ENCODE measurements around the gene IQCM.

Gene IQCM

GRCh38 chr4:149409146-149409545 lies 406.5 kb downstream of the IQCM start:
- TF ChIP-seq CTCF (IDR thresholded peaks at IDR 0.05; ENCODE audit: control insufficient read depth, extremely low read depth, insufficient read depth): no peak
- H3K4me3 ChIP-seq (ENCODE audit: low read depth, low read length): no peak overlapping the region
- DNase-seq (ENCODE audit: low read depth): no peak

GRCh38 chr4:149404143-149404542 lies 411.5 kb downstream of the IQCM start:
- H3K4me3 ChIP-seq (ENCODE audit: low read depth, low read length): no peak overlapping the region
- no peak for TF ChIP-seq CTCF (IDR thresholded peaks at IDR 0.05; ENCODE audit: control insufficient read depth, extremely low read depth, insufficient read depth)
- DNase-seq (ENCODE audit: low read depth): no peak

GRCh38 chr4:149403081-149403480 lies 412.6 kb downstream of the IQCM start:
- no peak for TF ChIP-seq CTCF (IDR thresholded peaks at IDR 0.05; ENCODE audit: control insufficient read depth, extremely low read depth, insufficient read depth)
- DNase-seq (ENCODE audit: low read depth): no peak
- no peak overlapping the region for H3K4me3 ChIP-seq (ENCODE audit: low read depth, low read length)

GRCh38 chr4:149398993-149399392 lies 416.6 kb downstream of the IQCM start:
- no peak overlapping the region for H3K4me3 ChIP-seq (ENCODE audit: low read depth, low read length)
- DNase-seq (ENCODE audit: low read depth): no peak

GRCh38 chr4:149370785-149371420 lies 444.7 kb downstream of the IQCM start:
- peak; percentile 60 for DNase-seq (ENCODE audit: low read depth)
- TF ChIP-seq CTCF (IDR thresholded peaks at IDR 0.05; ENCODE audit: control insufficient read depth, extremely low read depth, insufficient read depth): peak; percentile 60
- H3K4me3 ChIP-seq (ENCODE audit: low read depth, low read length): no peak overlapping the region

More at GRCh38 chr4:149398993-149399392, 416.6 kb downstream of the IQCM start:
- no peak for TF ChIP-seq CTCF (IDR thresholded peaks at IDR 0.05; ENCODE audit: control insufficient read depth, extremely low read depth, insufficient read depth)

- no peak for DNase-seq (ENCODE audit: low read depth)
- no peak for TF ChIP-seq CTCF (IDR thresholded peaks at IDR 0.05; ENCODE audit: control insufficient read depth, extremely low read depth, insufficient read depth)
- H3K4me3 ChIP-seq (ENCODE audit: low read depth, low read length): no peak overlapping the region
Measured at GRCh38 chr4:149370002-149370401, 445.6 kb downstream of the IQCM start.

GRCh38 chr4:149353241-149353640 lies 462.4 kb downstream of the IQCM start:
- no peak for TF ChIP-seq CTCF (IDR thresholded peaks at IDR 0.05; ENCODE audit: control insufficient read depth, extremely low read depth, insufficient read depth)
- no peak overlapping the region for H3K4me3 ChIP-seq (ENCODE audit: low read depth, low read length)
- no peak for DNase-seq (ENCODE audit: low read depth)
